ENCODE results near the gene PRR5L.

PRR5L gene

GRCh38 chr11:36425561-36426081 is 129.5 kb downstream of the PRR5L start:
- TF ChIP-seq REST (IDR thresholded peaks at IDR 0.05; ENCODE audit: insufficient read depth in 1 of 2, low read depth in 2 of 2, low read length in 2 of 2) (peak in 1 of 2 experiments; percentile 34; a peak in 1 of 4 replicates), SIN3A (IDR thresholded peaks at IDR 0.05; ENCODE audit: borderline replicate concordance, insufficient read depth, low read length) (0 out of 2 replicates have a peak, but pooled peaks have one; percentile 71), TAF1 (IDR thresholded peaks at IDR 0.05; ENCODE audit: borderline replicate concordance, insufficient read depth, low read length) (no peak)

GRCh38 chr11:36426226-36426848 is 130.2 kb downstream of the PRR5L start:
- TF ChIP-seq SIN3A (IDR thresholded peaks at IDR 0.05; ENCODE audit: borderline replicate concordance, insufficient read depth, low read length): no peak
- no peak for TF ChIP-seq POLR2AphosphoS5 (IDR thresholded peaks at IDR 0.05; ENCODE audit: low read depth, low read length)
- no peak for TF ChIP-seq REST (IDR thresholded peaks at IDR 0.05; ENCODE audit: insufficient read depth in 1 of 2, low read depth in 2 of 2, low read length in 2 of 2)
- no peak for TF ChIP-seq TAF1 (IDR thresholded peaks at IDR 0.05; ENCODE audit: borderline replicate concordance, insufficient read depth, low read length)
- no peak for TF ChIP-seq FOXP2 (optimal IDR thresholded peaks at IDR 0.05; ENCODE audit: borderline replicate concordance, extremely low read depth, extremely low read length, insufficient read depth)

GRCh38 chr11:36427079-36427478 is 131.0 kb downstream of the PRR5L start:
- TF ChIP-seq SIN3A (IDR thresholded peaks at IDR 0.05; ENCODE audit: borderline replicate concordance, insufficient read depth, low read length): no peak

GRCh38 chr11:36427876-36428275 is 131.8 kb downstream of the PRR5L start:
- TF ChIP-seq POLR2AphosphoS5 (IDR thresholded peaks at IDR 0.05; ENCODE audit: low read depth, low read length) (no peak), TAF1 (IDR thresholded peaks at IDR 0.05; ENCODE audit: borderline replicate concordance, insufficient read depth, low read length) (no peak), REST (IDR thresholded peaks at IDR 0.05; ENCODE audit: insufficient read depth in 1 of 2, low read depth in 2 of 2, low read length in 2 of 2) (no peak), FOXP2 (optimal IDR thresholded peaks at IDR 0.05; ENCODE audit: borderline replicate concordance, extremely low read depth, extremely low read length, insufficient read depth) (no peak), SIN3A (IDR thresholded peaks at IDR 0.05; ENCODE audit: borderline replicate concordance, insufficient read depth, low read length) (no peak)

DNA sequence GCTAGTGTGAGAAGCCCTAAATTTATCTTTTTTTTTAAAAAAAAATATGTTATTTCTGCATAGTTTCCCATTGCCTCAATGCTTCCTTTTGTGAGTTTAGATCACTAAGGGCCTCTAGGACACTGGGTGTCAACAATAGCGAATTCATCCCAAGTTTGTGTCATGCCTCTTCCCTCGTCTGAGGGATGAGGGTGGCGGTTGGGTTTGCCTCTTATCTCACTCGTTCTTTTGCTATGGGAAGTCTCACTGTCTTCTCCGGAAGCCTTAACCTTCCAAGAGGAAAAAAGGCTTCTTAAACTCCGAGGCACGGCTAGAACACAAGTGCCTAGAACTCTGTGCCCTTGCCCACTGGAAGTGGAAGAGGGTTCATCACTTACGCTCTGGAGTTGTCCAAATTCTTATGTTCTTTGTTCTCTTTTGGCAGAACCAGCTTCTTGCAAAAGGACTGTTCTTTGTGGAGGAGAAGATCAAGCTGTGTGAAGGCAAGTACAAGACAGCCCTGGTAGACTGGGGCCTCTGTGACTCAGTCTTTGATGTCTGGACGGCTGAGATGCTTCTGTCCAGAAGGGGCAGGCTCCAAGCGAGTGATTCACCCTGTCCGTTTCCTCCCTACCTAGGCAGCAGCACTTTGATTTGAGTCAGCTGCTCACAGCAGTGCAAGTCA is 135.5 kb downstream of the PRR5L start:
- no peak for TF ChIP-seq FOXP2 (optimal IDR thresholded peaks at IDR 0.05; ENCODE audit: borderline replicate concordance, extremely low read depth, extremely low read length, insufficient read depth)
- peak in 1 of 2 experiments; percentile 50; a peak in 1 of 4 replicates for TF ChIP-seq REST (IDR thresholded peaks at IDR 0.05; ENCODE audit: insufficient read depth in 1 of 2, low read depth in 2 of 2, low read length in 2 of 2)

Data from PFSK-1 (cell line).